SK-N-SH treated with all-trans-retinoic acid at 6 μM for 48 hours (cell line): ENCODE measurements around the gene PLXDC2.

Experiments used
- ATAC-seq: fragments of 200-7000 bp; cut with Tn5 transposase; 3 replicates; pipeline ENCODE4 v1.9.1; 2020; ENCODE audit warnings: mild to moderate bottlenecking, moderate library complexity
- ARNTL ChIP-seq: fragments of 450-650 bp; formaldehyde crosslinking; IDR thresholded peaks from 2 replicates; pipeline ENCODE4 v1.5.0; 2020; ENCODE audit warnings: low read depth, mild to moderate bottlenecking, moderate library complexity, borderline replicate concordance
- BACH2 ChIP-seq: fragments of 250-450 bp; sonication (Bioruptor Pico); IDR thresholded peaks from 2 replicates; pipeline ENCODE4 v1.9.0; 2021; ENCODE audit warnings: mild to moderate bottlenecking, borderline replicate concordance
- CSDC2 ChIP-seq: fragments of 250-450 bp; sonication (Bioruptor Pico); IDR thresholded peaks from 2 replicates; pipeline ENCODE4 v1.5.0; 2020; ENCODE audit warnings: mild to moderate bottlenecking, moderate library complexity
- ESRRG ChIP-seq: fragments of 250-450 bp; sonication (Bioruptor Pico); IDR thresholded peaks from 2 replicates; pipeline ENCODE4 v1.6.1; 2021; ENCODE audit warnings: mild to moderate bottlenecking
- GLIS3 ChIP-seq: fragments of 250-450 bp; sonication (Bioruptor Pico); IDR thresholded peaks from 2 replicates; pipeline ENCODE4 v1.5.0; 2020; ENCODE audit warnings: mild to moderate bottlenecking, moderate library complexity
- ISL1 ChIP-seq: fragments of 250-450 bp; sonication (Bioruptor Pico); IDR thresholded peaks from 2 replicates; pipeline ENCODE4 v2.1.2; 2022; ENCODE audit warnings: mild to moderate bottlenecking, moderate library complexity
- OSR1 ChIP-seq: fragments of 250-450 bp; sonication (Bioruptor Pico); IDR thresholded peaks from 2 replicates; pipeline ENCODE4 v1.8.0; 2022; ENCODE audit warnings: moderate library complexity, mild to moderate bottlenecking, inconsistent platforms
- PPARA ChIP-seq: fragments of 250-450 bp; sonication (Bioruptor Pico); IDR thresholded peaks from 2 replicates; pipeline ENCODE4 v1.5.0; 2020; ENCODE audit warnings: mild to moderate bottlenecking, borderline replicate concordance
- RARB ChIP-seq: fragments of 250-450 bp; sonication (Bioruptor Pico); IDR thresholded peaks from 2 replicates; pipeline ENCODE4 v1.8.0; 2021; ENCODE audit warnings: mild to moderate bottlenecking, moderate library complexity
- SNAI2 ChIP-seq: fragments of 250-450 bp; sonication (Bioruptor Pico); IDR thresholded peaks from 2 replicates; pipeline ENCODE4 v1.5.0; 2020; ENCODE audit warnings: mild to moderate bottlenecking, moderate library complexity
- TCF4 ChIP-seq: fragments of 250-450 bp; sonication (Bioruptor Pico); IDR thresholded peaks from 2 replicates; pipeline ENCODE4 v1.8.0; 2021; ENCODE audit warnings: mild to moderate bottlenecking, moderate library complexity, borderline replicate concordance
- TOX ChIP-seq: fragments of 250-450 bp; sonication (Bioruptor Pico); IDR thresholded peaks from 2 replicates; pipeline ENCODE4 v1.8.0; 2021; ENCODE audit warnings: mild to moderate bottlenecking, moderate library complexity, borderline replicate concordance
- ZC3H10 ChIP-seq: fragments of 250-450 bp; sonication (Bioruptor Pico); IDR thresholded peaks from 2 replicates; pipeline ENCODE4 v1.5.1; 2021; ENCODE audit warnings: mild to moderate bottlenecking, moderate library complexity
- ZFP3 ChIP-seq: fragments of 250-450 bp; sonication (Bioruptor Pico); IDR thresholded peaks from 2 replicates; pipeline ENCODE4 v1.5.0; 2020; ENCODE audit warnings: mild to moderate bottlenecking, moderate library complexity
- ZFP30 ChIP-seq: fragments of 450-650 bp; formaldehyde crosslinking; IDR thresholded peaks from 2 replicates; pipeline ENCODE4 v1.5.0; 2022; ENCODE audit warnings: mild to moderate bottlenecking, moderate library complexity
- ZNF565 ChIP-seq: fragments of 450-650 bp; formaldehyde crosslinking; conservative IDR thresholded peaks from 2 replicates; pipeline ENCODE4 v1.5.0; 2020; ENCODE audit warnings: low read depth, mild to moderate bottlenecking, moderate library complexity
- ZNF70 ChIP-seq: fragments of 450-650 bp; formaldehyde crosslinking; IDR thresholded peaks from 2 replicates; pipeline ENCODE4 v1.5.0; 2020; ENCODE audit warnings: mild to moderate bottlenecking, moderate library complexity
- ZNF8 ChIP-seq: fragments of 450-650 bp; formaldehyde crosslinking; IDR thresholded peaks from 2 replicates; pipeline ENCODE4 v1.5.0; 2020; ENCODE audit warnings: mild to moderate bottlenecking, moderate library complexity
- TF ChIP-seq, protein P1 (sequence below): fragments of 250-450 bp; sonication (Bioruptor Pico); IDR thresholded peaks from 2 replicates; pipeline ENCODE4 v1.8.0; 2020; ENCODE audit warnings: mild to moderate bottlenecking, moderate library complexity, borderline replicate concordance
- TF ChIP-seq, protein P2 (sequence below): fragments of 250-450 bp; sonication (Bioruptor Pico); IDR thresholded peaks from 2 replicates; pipeline ENCODE4 v1.5.1; 2021; ENCODE audit warnings: mild to moderate bottlenecking, moderate library complexity
- TF ChIP-seq, protein P3 (sequence below): fragments of 250-450 bp; sonication (Bioruptor Pico); IDR thresholded peaks from 2 replicates; pipeline ENCODE4 v1.8.0; 2021; ENCODE audit warnings: low read depth, mild to moderate bottlenecking, moderate library complexity, borderline replicate concordance
- TF ChIP-seq, protein P4 (sequence below): fragments of 250-450 bp; sonication (Bioruptor Pico); IDR thresholded peaks from 2 replicates; pipeline ENCODE4 v1.5.0; 2020; ENCODE audit warnings: mild to moderate bottlenecking, moderate library complexity

The PLXDC2 gene

DNA sequence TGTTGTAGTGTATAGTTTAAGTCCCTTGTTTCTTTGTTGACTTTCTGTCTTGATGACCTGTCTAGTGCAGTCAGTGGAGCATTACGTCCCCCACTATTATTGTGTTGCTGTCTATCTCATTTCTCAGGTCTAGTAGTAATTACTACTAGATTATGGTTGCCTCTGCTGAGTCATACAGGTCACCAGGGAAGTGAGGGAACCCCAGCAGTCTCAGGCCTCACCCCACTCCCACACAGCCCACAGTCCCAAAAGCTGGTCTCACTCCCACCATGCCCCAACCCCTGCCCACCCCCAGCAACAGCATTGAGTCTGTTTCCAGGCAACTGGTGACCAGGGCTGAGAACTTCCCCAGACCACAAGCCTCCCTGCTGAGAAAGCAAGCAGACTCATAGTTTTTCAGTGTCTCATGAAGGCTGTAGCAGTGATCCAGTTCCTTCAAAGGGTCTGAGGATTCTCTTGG, 88.0 kb downstream of the PLXDC2 start:
- no peak for TF ChIP-seq RARB (CRISPR knock-in tag)
- TF ChIP-seq ZNF565: no peak
- TF ChIP-seq GLIS3: no peak
- TF ChIP-seq ZNF70 (CRISPR knock-in tag): no peak
- TF ChIP-seq TCF4 (CRISPR knock-in tag): no peak
- TF ChIP-seq, protein P1, sequence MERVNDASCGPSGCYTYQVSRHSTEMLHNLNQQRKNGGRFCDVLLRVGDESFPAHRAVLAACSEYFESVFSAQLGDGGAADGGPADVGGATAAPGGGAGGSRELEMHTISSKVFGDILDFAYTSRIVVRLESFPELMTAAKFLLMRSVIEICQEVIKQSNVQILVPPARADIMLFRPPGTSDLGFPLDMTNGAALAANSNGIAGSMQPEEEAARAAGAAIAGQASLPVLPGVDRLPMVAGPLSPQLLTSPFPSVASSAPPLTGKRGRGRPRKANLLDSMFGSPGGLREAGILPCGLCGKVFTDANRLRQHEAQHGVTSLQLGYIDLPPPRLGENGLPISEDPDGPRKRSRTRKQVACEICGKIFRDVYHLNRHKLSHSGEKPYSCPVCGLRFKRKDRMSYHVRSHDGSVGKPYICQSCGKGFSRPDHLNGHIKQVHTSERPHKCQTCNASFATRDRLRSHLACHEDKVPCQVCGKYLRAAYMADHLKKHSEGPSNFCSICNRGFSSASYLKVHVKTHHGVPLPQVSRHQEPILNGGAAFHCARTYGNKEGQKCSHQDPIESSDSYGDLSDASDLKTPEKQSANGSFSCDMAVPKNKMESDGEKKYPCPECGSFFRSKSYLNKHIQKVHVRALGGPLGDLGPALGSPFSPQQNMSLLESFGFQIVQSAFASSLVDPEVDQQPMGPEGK (CRISPR knock-in tag): no peak
- TF ChIP-seq TOX (CRISPR knock-in tag): no peak
- peak; percentile 44; the same call in 2 of the 3 replicates for ATAC-seq

DNA sequence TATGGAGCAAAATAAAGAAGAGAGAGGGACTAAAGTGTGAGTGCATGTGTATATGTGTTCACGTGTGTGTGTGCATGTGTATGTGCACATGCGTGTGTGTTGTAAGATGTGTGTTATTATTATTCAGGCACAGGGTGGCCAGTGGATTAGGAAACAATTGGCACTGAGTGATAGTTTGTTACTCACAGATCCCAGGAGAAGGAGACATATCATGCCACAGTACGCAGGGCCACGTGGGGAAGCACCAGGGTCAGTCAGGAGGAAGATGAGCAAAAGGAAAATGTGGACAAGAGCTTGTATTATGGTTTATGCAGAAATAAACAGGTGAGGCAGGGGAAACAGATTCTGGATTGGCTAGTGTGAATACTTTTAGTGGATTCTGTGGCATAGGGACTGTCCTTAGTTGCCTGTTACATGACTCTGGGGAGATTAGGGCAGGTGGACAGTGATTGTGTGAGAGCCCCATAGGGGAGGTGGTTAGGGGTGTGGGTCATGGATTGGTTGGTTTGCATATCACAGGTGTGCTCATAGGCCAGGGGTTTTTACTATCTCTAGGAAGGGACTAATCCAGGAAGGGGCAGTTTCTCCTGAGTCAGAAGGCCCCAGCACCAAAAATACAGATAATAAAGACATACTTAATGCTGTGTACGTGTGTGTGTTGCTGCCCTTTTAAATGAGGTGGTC, 90.0 kb downstream of the PLXDC2 start:
- no peak for ATAC-seq
- TF ChIP-seq ESRRG (CRISPR knock-in tag): no peak
- TF ChIP-seq, protein P2, sequence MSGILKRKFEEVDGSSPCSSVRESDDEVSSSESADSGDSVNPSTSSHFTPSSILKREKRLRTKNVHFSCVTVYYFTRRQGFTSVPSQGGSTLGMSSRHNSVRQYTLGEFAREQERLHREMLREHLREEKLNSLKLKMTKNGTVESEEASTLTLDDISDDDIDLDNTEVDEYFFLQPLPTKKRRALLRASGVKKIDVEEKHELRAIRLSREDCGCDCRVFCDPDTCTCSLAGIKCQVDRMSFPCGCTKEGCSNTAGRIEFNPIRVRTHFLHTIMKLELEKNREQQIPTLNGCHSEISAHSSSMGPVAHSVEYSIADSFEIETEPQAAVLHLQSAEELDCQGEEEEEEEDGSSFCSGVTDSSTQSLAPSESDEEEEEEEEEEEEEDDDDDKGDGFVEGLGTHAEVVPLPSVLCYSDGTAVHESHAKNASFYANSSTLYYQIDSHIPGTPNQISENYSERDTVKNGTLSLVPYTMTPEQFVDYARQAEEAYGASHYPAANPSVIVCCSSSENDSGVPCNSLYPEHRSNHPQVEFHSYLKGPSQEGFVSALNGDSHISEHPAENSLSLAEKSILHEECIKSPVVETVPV (CRISPR knock-in tag): no peak
- no peak for TF ChIP-seq PPARA (CRISPR knock-in tag)
- TF ChIP-seq ARNTL (CRISPR knock-in tag): no peak
- TF ChIP-seq OSR1 (CRISPR knock-in tag): no peak
- no peak for TF ChIP-seq ZNF8 (CRISPR knock-in tag)
- no peak for TF ChIP-seq CSDC2
- TF ChIP-seq ZNF565: no peak
- TF ChIP-seq, protein P3, sequence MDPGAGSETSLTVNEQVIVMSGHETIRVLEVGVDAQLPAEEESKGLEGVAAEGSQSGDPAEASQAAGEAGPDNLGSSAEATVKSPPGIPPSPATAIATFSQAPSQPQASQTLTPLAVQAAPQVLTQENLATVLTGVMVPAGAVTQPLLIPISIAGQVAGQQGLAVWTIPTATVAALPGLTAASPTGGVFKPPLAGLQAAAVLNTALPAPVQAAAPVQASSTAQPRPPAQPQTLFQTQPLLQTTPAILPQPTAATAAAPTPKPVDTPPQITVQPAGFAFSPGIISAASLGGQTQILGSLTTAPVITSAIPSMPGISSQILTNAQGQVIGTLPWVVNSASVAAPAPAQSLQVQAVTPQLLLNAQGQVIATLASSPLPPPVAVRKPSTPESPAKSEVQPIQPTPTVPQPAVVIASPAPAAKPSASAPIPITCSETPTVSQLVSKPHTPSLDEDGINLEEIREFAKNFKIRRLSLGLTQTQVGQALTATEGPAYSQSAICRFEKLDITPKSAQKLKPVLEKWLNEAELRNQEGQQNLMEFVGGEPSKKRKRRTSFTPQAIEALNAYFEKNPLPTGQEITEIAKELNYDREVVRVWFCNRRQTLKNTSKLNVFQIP: no peak
- no peak for TF ChIP-seq SNAI2 (CRISPR knock-in tag)
- TF ChIP-seq TCF4 (CRISPR knock-in tag): no peak
- TF ChIP-seq BACH2 (CRISPR knock-in tag): no peak
- TF ChIP-seq, protein P4, sequence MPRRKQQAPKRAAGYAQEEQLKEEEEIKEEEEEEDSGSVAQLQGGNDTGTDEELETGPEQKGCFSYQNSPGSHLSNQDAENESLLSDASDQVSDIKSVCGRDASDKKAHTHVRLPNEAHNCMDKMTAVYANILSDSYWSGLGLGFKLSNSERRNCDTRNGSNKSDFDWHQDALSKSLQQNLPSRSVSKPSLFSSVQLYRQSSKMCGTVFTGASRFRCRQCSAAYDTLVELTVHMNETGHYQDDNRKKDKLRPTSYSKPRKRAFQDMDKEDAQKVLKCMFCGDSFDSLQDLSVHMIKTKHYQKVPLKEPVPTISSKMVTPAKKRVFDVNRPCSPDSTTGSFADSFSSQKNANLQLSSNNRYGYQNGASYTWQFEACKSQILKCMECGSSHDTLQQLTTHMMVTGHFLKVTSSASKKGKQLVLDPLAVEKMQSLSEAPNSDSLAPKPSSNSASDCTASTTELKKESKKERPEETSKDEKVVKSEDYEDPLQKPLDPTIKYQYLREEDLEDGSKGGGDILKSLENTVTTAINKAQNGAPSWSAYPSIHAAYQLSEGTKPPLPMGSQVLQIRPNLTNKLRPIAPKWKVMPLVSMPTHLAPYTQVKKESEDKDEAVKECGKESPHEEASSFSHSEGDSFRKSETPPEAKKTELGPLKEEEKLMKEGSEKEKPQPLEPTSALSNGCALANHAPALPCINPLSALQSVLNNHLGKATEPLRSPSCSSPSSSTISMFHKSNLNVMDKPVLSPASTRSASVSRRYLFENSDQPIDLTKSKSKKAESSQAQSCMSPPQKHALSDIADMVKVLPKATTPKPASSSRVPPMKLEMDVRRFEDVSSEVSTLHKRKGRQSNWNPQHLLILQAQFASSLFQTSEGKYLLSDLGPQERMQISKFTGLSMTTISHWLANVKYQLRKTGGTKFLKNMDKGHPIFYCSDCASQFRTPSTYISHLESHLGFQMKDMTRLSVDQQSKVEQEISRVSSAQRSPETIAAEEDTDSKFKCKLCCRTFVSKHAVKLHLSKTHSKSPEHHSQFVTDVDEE (CRISPR knock-in tag): no peak
- TF ChIP-seq ZFP3 (CRISPR knock-in tag): no peak
- TF ChIP-seq ZFP30: no peak

DNA sequence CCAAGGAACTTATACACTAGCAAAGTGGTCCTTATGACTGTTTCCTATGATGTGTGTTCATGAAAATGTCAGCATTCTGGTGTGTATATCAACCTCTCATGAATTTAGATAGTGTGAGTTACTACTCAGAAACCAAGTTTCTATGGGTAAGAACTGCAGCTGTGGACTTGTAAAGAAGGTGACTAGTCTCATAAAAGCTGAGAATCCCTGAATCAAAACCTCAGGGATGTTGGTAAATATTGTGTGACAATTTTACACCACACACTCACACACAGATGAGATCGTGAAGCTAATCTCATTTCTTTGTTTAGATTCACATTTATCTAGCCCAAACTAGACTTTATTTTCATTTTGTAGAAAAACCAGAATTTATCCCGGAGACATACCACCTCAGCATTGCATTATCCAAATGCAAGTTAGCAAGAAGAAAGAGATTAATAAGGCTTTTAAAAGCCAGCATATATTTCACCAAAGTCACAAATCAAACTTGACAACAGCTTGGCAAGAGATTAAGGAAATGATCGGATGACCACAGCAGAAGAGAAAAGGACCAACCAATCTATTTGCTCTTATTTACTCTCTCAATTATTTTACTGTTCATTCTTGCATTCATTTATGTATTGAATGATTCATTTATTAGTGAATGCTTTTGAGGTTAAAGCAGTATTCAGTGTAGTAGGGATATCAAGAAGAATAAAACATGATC, 92.9 kb downstream of the PLXDC2 start:
- TF ChIP-seq ZC3H10 (CRISPR knock-in tag) (peak; percentile 14; the same call in 1 of the 2 replicates), ZNF565 (no peak), ISL1 (CRISPR knock-in tag) (peak; percentile 83), TOX (CRISPR knock-in tag) (peak; percentile 36; the same call in 1 of the 2 replicates)

More for the DNA sequence above, 92.9 kb downstream of the PLXDC2 start:
- ATAC-seq: peak; percentile 72
